Measurements from ENCODE around the gene VPS9D1.

DNA sequence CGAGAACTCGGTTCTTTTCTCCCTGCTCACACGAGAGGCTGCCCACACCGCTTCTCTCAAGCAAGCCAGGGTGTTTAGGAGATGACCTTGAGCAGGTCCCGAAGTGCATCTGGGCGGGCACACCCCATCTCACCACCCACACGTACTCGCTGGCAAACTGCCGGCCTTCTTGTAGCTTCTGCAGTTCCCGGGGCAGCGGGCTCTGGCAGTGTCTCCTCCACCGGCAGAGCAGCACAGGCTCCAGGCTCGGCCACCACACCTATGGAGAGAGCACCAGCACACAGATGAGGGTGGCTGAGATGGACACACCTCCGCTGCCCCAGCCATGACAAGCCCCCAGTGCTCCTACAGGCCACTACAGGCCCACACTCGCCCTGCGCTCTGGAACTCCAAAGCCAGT is 24.1 kb upstream of the VPS9D1 start:
- TF ChIP-seq FOXM1 (IDR thresholded peaks at IDR 0.05; ENCODE audit: borderline replicate concordance, low read depth) (no peak), CEBPB (IDR thresholded peaks at IDR 0.05) (no peak), RAD21 (IDR thresholded peaks at IDR 0.05; ENCODE audit: low read depth) (no peak), TAF1 (IDR thresholded peaks at IDR 0.05; ENCODE audit: low read depth) (no peak), NFIC (IDR thresholded peaks at IDR 0.05) (no peak), CREB1 (IDR thresholded peaks at IDR 0.05; ENCODE audit: low read depth) (no peak), TEAD4 (IDR thresholded peaks at IDR 0.05) (no peak), EGR1 (IDR thresholded peaks at IDR 0.05) (no peak), EP300 (IDR thresholded peaks at IDR 0.05; ENCODE audit: borderline replicate concordance) (no peak), YY1 (IDR thresholded peaks at IDR 0.05; ENCODE audit: low read depth) (no peak), TCF12 (IDR thresholded peaks at IDR 0.05; ENCODE audit: low read depth) (no peak)
- TF ChIP-seq, protein P1, sequence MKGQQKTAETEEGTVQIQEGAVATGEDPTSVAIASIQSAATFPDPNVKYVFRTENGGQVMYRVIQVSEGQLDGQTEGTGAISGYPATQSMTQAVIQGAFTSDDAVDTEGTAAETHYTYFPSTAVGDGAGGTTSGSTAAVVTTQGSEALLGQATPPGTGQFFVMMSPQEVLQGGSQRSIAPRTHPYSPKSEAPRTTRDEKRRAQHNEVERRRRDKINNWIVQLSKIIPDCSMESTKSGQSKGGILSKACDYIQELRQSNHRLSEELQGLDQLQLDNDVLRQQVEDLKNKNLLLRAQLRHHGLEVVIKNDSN (IDR thresholded peaks at IDR 0.05): no peak
- TF ChIP-seq, protein P2, sequence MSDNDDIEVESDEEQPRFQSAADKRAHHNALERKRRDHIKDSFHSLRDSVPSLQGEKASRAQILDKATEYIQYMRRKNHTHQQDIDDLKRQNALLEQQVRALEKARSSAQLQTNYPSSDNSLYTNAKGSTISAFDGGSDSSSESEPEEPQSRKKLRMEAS (IDR thresholded peaks at IDR 0.05): no peak
- TF ChIP-seq, protein P3, sequence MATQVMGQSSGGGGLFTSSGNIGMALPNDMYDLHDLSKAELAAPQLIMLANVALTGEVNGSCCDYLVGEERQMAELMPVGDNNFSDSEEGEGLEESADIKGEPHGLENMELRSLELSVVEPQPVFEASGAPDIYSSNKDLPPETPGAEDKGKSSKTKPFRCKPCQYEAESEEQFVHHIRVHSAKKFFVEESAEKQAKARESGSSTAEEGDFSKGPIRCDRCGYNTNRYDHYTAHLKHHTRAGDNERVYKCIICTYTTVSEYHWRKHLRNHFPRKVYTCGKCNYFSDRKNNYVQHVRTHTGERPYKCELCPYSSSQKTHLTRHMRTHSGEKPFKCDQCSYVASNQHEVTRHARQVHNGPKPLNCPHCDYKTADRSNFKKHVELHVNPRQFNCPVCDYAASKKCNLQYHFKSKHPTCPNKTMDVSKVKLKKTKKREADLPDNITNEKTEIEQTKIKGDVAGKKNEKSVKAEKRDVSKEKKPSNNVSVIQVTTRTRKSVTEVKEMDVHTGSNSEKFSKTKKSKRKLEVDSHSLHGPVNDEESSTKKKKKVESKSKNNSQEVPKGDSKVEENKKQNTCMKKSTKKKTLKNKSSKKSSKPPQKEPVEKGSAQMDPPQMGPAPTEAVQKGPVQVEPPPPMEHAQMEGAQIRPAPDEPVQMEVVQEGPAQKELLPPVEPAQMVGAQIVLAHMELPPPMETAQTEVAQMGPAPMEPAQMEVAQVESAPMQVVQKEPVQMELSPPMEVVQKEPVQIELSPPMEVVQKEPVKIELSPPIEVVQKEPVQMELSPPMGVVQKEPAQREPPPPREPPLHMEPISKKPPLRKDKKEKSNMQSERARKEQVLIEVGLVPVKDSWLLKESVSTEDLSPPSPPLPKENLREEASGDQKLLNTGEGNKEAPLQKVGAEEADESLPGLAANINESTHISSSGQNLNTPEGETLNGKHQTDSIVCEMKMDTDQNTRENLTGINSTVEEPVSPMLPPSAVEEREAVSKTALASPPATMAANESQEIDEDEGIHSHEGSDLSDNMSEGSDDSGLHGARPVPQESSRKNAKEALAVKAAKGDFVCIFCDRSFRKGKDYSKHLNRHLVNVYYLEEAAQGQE (IDR thresholded peaks at IDR 0.05; ENCODE audit: low read depth): no peak

All from Ishikawa (cell line).